HG03354 (cell line): ENCODE measurements around the gene MED12L.
A peak's percentile ranks its signal among the peaks of the same experiment; 100 is the strongest.

Source experiments
- ATAC-seq: cut with Tn5 transposase; IDR thresholded peaks from one replicate; pipeline ENCODE4 v1.9.1; 2021; ENCODE audit warnings: mild to moderate bottlenecking; ENCODE audit not compliant: unreplicated experiment, poor library complexity, severe bottlenecking

The MED12L gene

DNA sequence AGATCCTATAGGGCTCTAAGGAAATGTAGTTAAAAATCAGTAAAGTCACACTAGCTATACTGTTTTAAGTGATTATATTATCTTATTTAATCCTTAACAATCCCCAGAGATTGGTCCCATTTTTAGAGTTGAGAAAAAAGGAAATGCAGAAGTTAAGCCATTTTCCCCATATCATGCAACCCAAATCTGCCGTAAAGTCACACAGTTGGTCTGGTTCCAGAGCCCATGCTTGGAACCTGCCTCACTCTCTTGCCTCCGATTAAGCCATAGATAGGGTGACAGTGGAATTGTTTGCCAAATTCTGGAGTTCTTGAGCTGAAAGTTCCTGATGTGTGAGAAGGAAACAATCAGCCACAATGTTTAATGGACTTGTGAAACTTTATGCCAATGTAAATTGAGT lies 246.2 kb downstream of the MED12L start:
- ATAC-seq = no peak

DNA sequence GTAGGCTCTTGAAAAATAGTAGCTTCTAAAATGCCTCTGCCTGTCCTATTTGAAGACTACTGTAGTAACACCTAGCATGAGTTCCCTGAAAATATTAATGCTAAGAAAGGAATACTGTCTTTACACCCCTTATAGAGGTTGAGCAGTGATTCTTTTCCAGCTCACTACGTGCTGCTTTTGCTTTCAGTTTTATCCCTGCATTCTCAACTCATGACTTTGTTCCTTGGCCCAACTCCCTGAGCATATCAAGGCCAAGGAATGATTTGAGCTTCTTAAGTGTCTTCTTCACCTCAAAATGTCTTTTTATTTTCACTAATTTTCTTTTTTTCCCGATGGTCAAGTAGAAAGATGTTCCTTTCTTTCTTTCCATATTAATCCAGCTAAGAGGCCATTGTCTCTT lies 260.4 kb downstream of the MED12L start:
- no peak for ATAC-seq

DNA sequence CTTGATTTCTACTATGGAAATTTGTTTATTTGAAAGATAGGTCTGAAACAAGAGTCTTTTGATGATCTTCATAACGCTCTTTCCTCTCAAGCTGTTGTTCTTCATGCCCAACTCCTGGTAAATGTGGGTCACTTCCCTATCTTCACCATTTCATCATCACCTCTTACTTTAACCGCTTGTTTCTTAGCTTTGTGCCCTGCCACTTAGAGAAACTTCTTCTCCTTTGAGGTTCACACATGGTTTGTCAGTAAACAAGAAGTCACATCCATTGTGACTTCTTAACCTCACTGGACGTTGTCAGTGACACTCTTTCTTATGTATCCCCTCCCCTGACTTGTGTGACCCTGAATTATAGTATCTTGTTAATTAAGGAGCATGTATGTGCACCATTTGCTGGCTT lies 260.8 kb downstream of the MED12L start:
- no peak for ATAC-seq

DNA sequence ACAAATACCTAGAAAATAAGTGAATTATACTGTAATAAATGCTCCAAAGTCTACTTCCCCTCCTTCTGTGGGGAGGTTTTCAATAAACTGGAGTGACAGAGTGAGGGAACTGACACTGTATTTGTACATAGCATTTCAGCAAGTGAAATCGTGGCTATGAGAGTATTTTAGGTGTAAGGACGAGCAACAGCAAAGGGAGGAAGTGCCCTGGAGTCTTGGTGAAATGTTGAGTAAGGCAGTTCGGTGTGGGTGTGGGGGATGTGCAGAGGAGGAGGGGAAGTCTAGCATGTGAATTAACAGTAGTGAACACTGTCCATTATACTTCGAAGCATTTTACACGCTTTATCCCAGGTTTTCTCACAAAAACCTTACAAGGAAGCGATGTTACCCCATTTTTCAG lies 262.0 kb downstream of the MED12L start:
- no peak for ATAC-seq

DNA sequence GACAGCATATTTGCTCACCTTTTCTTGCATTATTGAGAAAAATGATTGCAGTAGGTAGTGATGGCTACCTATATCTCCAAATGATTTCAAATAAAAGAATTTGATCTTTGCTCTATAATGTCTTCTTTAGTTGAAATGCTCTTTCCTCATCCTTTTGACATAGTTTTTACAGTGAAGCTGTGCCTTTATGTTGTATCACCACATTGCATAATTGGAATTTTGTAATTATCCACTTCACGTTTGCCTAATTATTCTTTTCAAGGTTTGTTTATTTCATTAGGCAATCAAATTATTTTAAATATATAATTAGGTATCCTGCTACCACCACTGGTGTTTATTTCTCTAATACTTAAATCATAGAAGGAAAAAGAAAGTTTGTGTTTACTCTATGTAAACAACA lies 265.2 kb downstream of the MED12L start:
- no peak for ATAC-seq

DNA sequence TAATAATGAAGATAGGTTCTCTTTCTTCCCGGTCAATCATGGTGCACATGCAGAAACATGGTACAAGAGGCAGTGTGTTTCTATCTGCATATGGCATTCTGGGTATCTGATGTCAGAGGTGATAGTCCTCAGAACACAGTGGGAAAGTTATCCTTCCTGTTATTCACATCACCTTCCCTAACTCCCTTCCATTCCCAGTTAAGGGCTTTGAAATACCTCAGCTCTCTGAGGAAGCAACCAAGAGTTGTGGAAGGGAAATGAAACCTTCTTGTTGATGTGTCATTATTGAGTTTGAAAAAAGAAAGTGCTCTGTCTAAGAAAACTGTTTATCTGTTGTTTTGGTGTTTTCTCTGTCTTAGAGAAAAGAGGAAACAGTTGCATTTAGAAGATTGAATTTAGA lies 265.8 kb downstream of the MED12L start:
- ATAC-seq = peak; percentile 92

DNA sequence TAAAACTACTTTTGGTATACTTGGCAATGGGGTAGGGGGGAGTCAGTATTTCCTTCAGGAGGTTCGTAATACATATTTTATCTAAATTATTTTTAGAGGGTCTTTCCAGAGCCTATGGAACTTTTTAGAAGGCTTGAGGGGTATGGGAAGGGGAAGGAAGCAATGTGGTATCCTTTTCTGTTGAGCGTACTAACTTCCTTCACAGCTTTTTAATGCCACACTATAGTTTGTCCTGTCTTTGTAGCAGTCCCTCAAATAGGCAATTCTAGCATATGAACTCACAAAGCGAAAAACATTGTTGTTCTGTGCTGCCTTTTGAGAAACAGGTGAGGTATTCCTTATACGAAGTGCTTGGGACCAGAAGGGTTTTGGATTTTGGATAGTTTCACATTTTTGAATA lies 266.2 kb downstream of the MED12L start:
- ATAC-seq = no peak

DNA sequence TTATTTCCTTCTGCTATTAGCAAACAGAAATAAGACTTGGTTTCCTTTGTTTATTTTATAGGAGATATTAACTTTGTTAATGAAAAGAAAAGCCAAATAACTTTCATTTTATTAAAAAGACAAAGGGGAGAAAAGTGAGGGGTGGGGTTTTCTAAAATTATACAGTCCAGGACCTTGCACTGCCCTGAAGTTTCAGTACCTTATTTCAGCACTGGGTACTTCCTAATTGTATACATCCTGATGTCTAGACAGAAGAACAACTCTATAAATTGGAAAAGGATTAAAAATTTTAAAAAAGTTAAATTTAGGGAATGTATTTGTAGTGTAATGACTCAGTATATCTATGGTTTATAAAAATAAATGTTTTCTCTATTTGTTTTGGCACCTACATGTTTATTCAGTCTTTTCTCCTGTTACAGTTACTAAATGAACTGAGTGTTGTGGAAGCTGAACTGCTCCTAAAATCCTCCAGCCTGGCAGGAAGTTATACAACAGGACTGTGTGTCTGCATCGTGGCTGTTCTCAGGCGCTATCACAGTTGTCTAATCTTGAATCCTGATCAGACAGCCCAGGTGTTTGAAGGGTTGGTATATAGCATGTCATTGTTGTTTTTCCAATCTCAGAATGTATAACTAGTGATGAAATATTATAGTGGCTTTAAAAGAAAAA lies 271.5 kb downstream of the MED12L start:
- ATAC-seq = no peak

DNA sequence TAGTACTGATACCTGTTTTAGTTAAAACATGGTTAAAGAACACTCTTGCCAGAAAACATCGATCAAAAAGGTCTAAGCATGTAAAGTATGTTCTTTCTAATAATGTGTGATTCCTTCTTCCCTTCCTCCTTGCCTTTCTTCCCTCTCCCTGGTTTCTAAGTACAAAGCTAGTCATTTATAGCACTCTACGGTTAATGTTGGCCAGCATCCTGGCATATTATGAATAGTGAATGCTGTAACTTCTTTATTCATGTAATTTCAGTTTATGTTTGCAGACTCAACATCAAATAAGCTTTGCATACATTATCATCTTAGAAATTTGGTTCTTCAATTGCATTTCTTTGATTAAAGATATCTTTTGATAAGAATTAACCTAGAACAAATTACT lies 272.0 kb downstream of the MED12L start:
- no peak for ATAC-seq

DNA sequence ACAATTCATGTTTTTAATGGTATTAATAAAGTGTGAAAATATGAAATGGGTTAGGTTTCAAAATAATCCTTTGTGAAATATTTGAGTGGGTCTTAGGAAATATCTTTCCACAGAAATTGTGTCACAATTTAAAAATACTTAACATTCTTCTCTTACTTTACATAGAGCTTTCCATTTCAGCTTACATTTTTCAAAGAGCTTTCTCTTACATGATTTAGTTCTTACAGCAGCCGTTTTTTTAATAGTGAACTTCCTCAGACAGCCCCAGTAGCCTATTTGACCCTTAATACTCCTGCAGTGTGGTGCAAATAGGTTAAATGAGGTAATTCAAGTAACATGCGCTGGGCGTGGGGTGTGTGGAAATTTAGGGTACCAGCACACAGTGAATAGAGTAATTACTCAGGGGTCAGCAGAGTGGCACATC lies 277.3 kb downstream of the MED12L start:
- no peak for ATAC-seq

DNA sequence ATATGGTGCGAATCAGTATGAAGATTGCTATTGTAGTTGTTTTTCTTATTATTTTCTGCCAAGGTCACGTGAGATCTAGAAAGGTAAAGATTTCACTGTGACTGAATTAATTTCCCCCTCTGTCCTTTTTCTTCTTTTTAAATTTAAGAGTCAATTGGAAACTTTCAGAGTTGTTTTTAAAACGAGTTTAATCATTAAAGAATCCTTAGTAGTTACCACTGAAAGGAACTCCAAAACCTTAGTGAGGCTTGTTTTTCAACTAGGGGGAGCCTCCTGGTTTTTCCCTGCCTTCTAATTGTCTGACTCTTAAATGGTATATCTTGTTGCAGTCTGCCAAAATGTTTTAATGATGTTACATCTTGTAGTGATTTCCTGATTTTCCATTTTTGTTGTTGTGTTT lies 281.5 kb downstream of the MED12L start:
- no peak for ATAC-seq

DNA sequence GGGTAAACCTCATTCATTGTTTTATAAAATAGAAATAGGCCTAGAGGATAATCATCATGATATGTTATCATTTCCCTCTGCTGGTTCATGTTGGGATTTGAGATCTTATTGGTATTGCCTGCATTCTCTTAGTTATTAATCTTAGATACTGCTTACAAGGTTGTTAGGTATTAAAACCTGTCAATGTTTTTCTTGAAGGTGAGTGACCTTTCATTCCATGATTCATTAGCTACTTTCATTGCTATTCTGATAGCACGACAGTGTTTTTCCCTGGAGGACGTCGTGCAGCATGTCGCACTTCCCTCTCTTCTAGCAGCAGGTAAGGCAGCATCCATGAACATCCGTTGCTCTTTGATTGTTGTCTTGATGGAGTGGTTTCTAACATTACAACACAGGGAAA lies 282.0 kb downstream of the MED12L start:
- ATAC-seq = no peak

DNA sequence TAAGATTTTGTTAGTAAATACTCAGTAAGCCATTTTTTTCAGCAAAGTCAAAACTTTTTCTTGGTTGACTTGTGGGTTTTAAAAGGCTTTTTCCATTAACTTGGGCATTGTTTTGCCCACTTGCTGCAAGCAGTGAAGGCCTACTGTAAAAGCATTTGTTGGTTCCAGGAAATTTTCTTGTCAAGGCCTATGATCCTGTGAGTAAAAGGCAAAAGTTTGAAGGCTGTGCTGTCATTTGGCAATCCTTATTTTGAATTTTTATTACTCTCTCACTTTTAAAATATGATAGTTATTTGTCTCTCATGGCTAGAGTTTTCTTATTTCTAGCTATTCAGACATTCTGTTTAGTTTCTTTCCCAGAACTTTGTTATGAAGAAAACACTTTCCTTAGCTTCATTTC lies 286.1 kb downstream of the MED12L start:
- ATAC-seq = no peak

DNA sequence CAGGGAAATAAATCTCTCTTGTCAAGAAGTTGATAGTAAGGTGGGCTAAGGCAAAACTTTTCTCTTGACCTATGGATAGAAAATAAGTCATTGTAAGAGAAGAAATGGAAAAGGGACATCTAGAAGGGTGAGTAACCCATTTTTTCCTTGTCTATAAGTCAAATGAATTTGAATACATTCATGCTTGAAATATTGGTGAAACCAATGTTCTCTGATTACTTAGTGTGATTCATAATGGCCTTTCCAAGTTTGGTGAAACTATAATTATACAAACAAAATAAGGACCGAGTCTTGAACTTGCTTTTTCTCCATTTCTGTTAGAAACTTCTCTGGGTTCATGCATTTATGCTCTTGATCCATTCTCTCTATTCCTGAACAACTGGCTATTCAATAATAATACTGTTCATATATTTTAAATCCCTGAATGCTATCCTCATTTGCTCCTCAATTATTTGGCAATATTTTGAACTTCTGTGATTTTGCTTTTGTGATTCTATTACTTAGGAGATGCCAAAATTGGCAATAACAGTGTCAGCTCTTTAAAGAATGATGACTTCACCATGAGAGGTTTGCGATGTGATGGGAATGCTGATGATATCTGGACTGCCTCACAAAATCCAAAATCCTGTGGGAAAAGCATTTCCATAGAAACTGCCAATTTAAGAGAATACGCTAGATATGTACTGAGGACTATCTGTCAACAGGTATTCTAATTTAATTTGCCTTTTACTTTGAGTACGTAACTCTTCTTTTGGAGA lies 286.8 kb downstream of the MED12L start:
- ATAC-seq = no peak

DNA sequence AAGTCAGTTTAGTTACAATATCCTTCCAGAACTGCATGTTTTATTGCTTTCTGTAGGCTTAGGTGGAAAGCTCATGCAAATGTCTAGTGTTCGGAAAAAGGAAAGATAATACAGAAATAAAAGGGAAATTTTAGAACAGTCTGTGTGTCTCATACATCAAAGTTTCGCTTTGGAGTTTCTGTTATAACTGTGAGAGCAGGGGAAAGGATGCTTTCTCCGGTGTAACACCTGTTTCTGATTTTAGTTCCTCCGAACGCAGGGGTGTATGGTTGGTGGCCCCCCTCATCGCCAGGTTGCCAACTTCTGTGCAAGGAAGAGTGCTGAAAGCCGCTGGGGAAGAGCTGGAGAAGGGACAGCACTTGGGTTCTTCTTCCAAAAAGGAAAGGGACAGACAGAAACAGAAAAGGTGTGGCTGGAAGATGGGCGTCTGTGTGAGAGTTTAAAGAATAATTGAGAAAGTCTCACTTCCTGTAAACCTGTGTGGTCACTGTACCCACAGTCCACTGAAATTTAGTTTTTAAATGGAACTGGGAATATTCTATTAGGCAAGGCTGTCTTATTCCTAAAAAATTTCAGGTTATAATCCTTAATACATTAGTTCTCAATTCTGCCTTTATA lies 292.4 kb downstream of the MED12L start:
- peak; percentile 63 for ATAC-seq

DNA sequence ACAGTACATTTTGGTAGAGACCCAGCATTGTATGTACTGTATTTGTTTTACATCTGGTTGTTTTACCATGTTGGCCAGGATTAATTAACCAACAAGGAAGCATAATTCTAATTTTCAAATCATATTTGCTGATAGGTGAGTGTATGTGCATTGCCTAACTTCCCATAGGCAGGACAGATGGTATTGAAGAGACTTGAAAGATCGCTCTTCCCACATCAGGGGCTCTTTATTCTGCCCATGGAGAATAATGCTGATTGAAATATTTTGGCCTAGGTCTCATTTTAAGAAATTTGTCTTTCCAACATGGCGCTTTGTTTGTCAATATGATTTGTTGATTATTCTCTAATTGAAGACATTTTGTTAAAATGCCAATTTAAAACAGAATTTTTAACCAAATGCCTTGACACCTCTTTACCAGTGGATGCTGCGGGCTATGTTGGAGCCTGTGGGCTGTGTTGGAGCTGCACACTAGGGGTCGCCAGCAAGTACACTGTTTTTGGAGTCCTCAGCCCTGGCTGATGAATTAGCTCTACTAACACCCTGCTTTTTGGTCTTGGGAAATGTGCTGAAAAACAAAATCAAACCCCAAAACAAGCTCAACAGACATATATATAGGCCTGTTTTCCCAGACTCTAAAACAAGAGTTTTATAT lies 293.7 kb downstream of the MED12L start:
- peak; percentile 40 for ATAC-seq

DNA sequence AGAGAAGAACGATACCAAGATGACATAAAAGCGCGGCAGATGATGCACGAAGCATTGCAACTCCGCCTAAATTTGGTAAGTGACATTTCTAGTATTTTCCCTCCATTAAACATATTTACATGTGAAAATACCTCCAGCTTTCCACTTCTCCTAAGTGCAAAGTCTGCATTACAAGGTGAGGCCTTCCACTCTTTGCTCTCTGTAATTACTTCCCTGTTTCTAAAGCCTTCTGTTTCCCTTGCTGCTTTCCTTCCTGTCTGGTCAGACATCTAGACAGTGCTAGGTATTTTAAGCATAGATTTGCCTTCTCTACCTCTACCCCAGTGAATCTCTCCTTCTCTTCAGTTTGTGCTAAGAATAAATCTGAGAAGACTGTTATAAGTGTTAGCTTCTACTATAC lies 297.2 kb downstream of the MED12L start:
- no peak for ATAC-seq

DNA sequence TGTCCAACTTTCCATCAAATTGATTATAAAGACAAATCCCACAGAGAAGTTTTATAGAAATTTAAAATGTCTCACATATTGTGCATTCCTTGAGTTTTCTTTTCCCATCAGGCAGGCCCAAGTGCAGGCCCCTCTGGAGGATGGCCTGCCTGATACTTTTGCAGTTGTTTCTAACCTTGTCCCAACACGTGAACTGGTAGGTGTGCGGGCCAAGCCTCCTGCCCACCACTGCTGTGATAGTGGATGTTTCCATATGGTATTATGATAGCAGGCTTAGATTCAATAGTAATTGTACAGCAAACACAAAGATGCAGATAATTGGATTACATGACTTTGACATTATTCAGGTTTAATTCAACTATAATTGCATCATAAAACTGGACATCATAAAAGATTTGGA lies 297.6 kb downstream of the MED12L start:
- peak; percentile 24 for ATAC-seq

DNA sequence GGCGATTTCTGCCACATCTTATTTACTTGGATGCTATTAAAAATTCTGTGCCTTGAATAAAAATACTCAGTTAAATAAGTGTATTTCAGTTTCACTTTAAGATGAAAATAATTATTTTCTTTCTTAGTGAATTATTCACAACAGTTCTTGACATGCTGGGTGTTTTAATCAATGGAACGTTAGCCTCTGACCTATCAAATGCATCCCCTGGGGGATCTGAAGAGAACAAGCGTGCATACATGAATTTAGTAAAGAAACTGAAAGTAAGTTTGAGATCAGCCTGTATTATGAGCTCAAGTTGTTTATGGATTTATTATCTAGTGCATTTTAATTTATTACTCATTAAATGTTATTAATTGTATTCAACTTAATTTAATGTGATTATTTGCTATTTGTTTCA lies 298.5 kb downstream of the MED12L start:
- peak; percentile 70 for ATAC-seq

DNA sequence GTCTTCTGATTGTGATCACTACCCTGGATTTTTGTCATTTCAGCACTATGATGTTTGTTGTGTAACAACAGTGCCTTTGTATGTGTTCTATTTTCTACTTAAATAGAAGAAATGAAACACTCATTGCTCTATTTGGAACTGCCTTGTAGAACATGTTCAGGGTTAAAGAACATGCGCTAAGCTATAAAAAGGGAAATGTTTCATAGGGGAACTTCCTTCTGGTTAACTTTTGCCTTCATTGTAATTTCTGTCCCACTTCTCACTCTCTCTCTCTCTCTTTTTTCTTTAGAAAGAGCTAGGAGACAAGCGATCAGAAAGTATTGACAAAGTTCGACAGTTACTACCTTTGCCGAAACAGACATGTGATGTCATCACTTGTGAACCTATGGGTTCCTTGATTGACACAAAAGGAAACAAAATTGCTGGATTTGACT lies 299.3 kb downstream of the MED12L start, which contains the start of gene P2RY12:
Gene P2RY12, minus strand, starts transcription at position 13 of the 434 bp plus-strand sequence. CDS start 45,908 bp downstream, outside the sequence.
- ATAC-seq = peak; percentile 35
